SK-N-SH treated with all-trans-retinoic acid at 6 μM for 48 hours (cell line): ENCODE results near the gene KCTD1.

Source experiments
- ATAC-seq: fragments of 200-7000 bp; cut with Tn5 transposase; 3 replicates; pipeline ENCODE4 v1.9.1; 2020; ENCODE audit warnings: mild to moderate bottlenecking, moderate library complexity
- ARNTL ChIP-seq: fragments of 450-650 bp; formaldehyde crosslinking; IDR thresholded peaks from 2 replicates; pipeline ENCODE4 v1.5.0; 2020; ENCODE audit warnings: low read depth, mild to moderate bottlenecking, moderate library complexity, borderline replicate concordance
- BACH2 ChIP-seq: fragments of 250-450 bp; sonication (Bioruptor Pico); IDR thresholded peaks from 2 replicates; pipeline ENCODE4 v1.9.0; 2021; ENCODE audit warnings: mild to moderate bottlenecking, borderline replicate concordance
- CSDC2 ChIP-seq: fragments of 250-450 bp; sonication (Bioruptor Pico); IDR thresholded peaks from 2 replicates; pipeline ENCODE4 v1.5.0; 2020; ENCODE audit warnings: mild to moderate bottlenecking, moderate library complexity
- ESRRG ChIP-seq: fragments of 250-450 bp; sonication (Bioruptor Pico); IDR thresholded peaks from 2 replicates; pipeline ENCODE4 v1.6.1; 2021; ENCODE audit warnings: mild to moderate bottlenecking
- GLIS3 ChIP-seq: fragments of 250-450 bp; sonication (Bioruptor Pico); IDR thresholded peaks from 2 replicates; pipeline ENCODE4 v1.5.0; 2020; ENCODE audit warnings: mild to moderate bottlenecking, moderate library complexity
- ISL1 ChIP-seq: fragments of 250-450 bp; sonication (Bioruptor Pico); IDR thresholded peaks from 2 replicates; pipeline ENCODE4 v2.1.2; 2022; ENCODE audit warnings: mild to moderate bottlenecking, moderate library complexity
- OSR1 ChIP-seq: fragments of 250-450 bp; sonication (Bioruptor Pico); IDR thresholded peaks from 2 replicates; pipeline ENCODE4 v1.8.0; 2022; ENCODE audit warnings: moderate library complexity, mild to moderate bottlenecking, inconsistent platforms
- PATZ1 ChIP-seq: fragments of 250-450 bp; sonication (Bioruptor Pico); IDR thresholded peaks from 2 replicates; pipeline ENCODE4 v1.8.0; 2020; ENCODE audit warnings: mild to moderate bottlenecking, moderate library complexity, borderline replicate concordance
- PPARA ChIP-seq: fragments of 250-450 bp; sonication (Bioruptor Pico); IDR thresholded peaks from 2 replicates; pipeline ENCODE4 v1.5.0; 2020; ENCODE audit warnings: mild to moderate bottlenecking, borderline replicate concordance
- RARB ChIP-seq: fragments of 250-450 bp; sonication (Bioruptor Pico); IDR thresholded peaks from 2 replicates; pipeline ENCODE4 v1.8.0; 2021; ENCODE audit warnings: mild to moderate bottlenecking, moderate library complexity
- SNAI2 ChIP-seq: fragments of 250-450 bp; sonication (Bioruptor Pico); IDR thresholded peaks from 2 replicates; pipeline ENCODE4 v1.5.0; 2020; ENCODE audit warnings: mild to moderate bottlenecking, moderate library complexity
- TCF4 ChIP-seq: fragments of 250-450 bp; sonication (Bioruptor Pico); IDR thresholded peaks from 2 replicates; pipeline ENCODE4 v1.8.0; 2021; ENCODE audit warnings: mild to moderate bottlenecking, moderate library complexity, borderline replicate concordance
- TOX ChIP-seq: fragments of 250-450 bp; sonication (Bioruptor Pico); IDR thresholded peaks from 2 replicates; pipeline ENCODE4 v1.8.0; 2021; ENCODE audit warnings: mild to moderate bottlenecking, moderate library complexity, borderline replicate concordance
- ZC3H10 ChIP-seq: fragments of 250-450 bp; sonication (Bioruptor Pico); IDR thresholded peaks from 2 replicates; pipeline ENCODE4 v1.5.1; 2021; ENCODE audit warnings: mild to moderate bottlenecking, moderate library complexity
- ZFP3 ChIP-seq: fragments of 250-450 bp; sonication (Bioruptor Pico); IDR thresholded peaks from 2 replicates; pipeline ENCODE4 v1.5.0; 2020; ENCODE audit warnings: mild to moderate bottlenecking, moderate library complexity
- ZNF70 ChIP-seq: fragments of 450-650 bp; formaldehyde crosslinking; IDR thresholded peaks from 2 replicates; pipeline ENCODE4 v1.5.0; 2020; ENCODE audit warnings: mild to moderate bottlenecking, moderate library complexity
- ZNF8 ChIP-seq: fragments of 450-650 bp; formaldehyde crosslinking; IDR thresholded peaks from 2 replicates; pipeline ENCODE4 v1.5.0; 2020; ENCODE audit warnings: mild to moderate bottlenecking, moderate library complexity
- TF ChIP-seq, protein P1 (sequence below): fragments of 250-450 bp; sonication (Bioruptor Pico); IDR thresholded peaks from 2 replicates; pipeline ENCODE4 v1.8.0; 2021; ENCODE audit warnings: low read depth, mild to moderate bottlenecking, moderate library complexity, borderline replicate concordance
- TF ChIP-seq, protein P2 (sequence below): fragments of 250-450 bp; sonication (Bioruptor Pico); IDR thresholded peaks from 2 replicates; pipeline ENCODE4 v1.5.1; 2020; ENCODE audit warnings: low read depth, mild to moderate bottlenecking, moderate library complexity

The KCTD1 gene

DNA sequence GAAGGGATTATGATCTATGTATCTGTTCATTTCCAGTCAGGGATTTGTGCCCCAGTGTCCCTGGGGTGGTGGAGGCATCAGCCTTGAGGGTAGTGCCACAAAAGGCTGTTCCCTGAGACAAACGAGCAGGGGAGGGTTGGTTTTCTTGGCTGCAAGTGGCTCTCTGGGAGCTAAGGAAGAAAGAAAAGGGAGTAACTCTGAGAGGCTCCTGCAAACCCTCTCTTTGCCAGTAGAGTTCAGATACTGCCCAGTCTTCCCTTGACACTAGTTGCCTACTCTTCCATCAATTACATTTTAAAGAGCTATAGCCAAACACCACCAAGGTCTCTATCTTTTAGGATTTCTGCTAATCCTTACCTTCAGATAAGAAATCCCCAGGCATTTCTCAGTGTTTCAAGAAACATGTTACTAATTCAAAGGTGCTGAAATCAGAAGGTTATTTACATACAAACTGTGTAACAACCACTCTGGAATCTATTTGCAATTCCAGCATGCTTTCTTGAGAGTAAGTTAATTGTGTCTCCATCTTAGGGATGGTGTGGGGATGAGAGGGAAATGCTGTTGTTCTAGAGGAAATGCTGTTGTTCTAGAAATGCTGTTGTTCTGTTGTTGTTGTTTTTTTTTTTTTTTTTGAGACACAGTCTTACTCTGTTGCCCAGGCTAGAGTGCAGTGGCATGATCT is 18.7 kb upstream of the KCTD1 start:
- no peak; the same call in 2 of the 3 replicates for ATAC-seq
- TF ChIP-seq PPARA: no peak
- TF ChIP-seq OSR1: no peak
- TF ChIP-seq TCF4 (CRISPR knock-in tag): no peak
- no peak for TF ChIP-seq PATZ1 (CRISPR knock-in tag)
- no peak for TF ChIP-seq ISL1 (CRISPR knock-in tag)
- no peak for TF ChIP-seq ZNF8 (CRISPR knock-in tag)

DNA sequence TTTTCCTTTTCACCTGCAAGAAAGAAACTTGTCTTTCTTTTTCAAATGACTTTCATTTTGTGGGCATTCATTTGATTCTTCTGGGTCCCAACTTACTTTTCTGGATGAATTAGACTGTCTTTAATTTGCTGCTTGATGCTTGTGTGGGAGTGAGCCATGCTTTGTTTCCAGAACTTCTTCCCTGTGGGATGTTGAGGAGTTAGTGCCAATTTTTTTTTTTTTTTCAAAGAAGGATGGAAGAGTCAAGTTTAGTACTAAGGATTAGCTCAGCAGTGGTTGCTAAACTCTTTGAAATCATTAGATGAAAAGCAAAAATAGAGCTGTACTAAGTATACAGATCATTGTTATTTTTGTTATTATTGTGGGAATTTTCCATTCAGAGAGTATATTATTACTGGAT is 17.2 kb upstream of the KCTD1 start:
- ATAC-seq: no peak

DNA sequence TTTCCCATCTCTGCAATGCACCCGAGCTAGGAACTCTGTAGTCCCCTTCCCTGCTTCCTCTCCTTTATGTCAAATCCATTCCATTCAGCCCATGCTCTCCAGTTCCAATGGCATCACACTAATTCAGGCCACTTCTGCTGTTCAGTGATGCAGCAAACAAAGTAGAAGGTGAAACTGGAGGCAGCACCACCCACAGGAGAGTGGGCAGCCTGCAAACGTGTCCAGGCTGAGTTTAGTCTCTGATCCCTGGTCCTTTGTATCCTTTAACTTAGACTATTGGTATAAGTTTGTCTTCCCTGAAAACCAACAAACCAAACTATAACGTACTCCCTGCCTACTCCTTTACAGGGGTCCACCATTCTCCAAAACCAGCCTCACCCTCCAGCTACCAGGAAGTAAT is 14.7 kb upstream of the KCTD1 start:
- ATAC-seq: no peak
- TF ChIP-seq, protein P1, sequence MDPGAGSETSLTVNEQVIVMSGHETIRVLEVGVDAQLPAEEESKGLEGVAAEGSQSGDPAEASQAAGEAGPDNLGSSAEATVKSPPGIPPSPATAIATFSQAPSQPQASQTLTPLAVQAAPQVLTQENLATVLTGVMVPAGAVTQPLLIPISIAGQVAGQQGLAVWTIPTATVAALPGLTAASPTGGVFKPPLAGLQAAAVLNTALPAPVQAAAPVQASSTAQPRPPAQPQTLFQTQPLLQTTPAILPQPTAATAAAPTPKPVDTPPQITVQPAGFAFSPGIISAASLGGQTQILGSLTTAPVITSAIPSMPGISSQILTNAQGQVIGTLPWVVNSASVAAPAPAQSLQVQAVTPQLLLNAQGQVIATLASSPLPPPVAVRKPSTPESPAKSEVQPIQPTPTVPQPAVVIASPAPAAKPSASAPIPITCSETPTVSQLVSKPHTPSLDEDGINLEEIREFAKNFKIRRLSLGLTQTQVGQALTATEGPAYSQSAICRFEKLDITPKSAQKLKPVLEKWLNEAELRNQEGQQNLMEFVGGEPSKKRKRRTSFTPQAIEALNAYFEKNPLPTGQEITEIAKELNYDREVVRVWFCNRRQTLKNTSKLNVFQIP (CRISPR knock-in tag): no peak
- no peak for TF ChIP-seq GLIS3 (CRISPR knock-in tag)
- TF ChIP-seq ARNTL (CRISPR knock-in tag): no peak
- TF ChIP-seq ZNF8 (CRISPR knock-in tag): no peak
- no peak for TF ChIP-seq OSR1

More for the DNA sequence above, 17.2 kb upstream of the KCTD1 start:
- TF ChIP-seq, protein P2, sequence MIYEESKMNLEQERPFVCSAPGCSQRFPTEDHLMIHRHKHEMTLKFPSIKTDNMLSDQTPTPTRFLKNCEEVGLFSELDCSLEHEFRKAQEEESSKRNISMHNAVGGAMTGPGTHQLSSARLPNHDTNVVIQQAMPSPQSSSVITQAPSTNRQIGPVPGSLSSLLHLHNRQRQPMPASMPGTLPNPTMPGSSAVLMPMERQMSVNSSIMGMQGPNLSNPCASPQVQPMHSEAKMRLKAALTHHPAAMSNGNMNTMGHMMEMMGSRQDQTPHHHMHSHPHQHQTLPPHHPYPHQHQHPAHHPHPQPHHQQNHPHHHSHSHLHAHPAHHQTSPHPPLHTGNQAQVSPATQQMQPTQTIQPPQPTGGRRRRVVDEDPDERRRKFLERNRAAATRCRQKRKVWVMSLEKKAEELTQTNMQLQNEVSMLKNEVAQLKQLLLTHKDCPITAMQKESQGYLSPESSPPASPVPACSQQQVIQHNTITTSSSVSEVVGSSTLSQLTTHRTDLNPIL (CRISPR knock-in tag): no peak
- TF ChIP-seq CSDC2 (CRISPR knock-in tag): no peak
- no peak for TF ChIP-seq ZNF70 (CRISPR knock-in tag)
- no peak for TF ChIP-seq PATZ1 (CRISPR knock-in tag)
- TF ChIP-seq ZNF8 (CRISPR knock-in tag): no peak
- no peak for TF ChIP-seq RARB
- TF ChIP-seq, protein P1 (CRISPR knock-in tag): no peak
- TF ChIP-seq SNAI2 (CRISPR knock-in tag): no peak

GRCh38 chr18:26562568-26562967 is 14.2 kb upstream of the KCTD1 start:
- TF ChIP-seq SNAI2 (CRISPR knock-in tag) (no peak), GLIS3 (CRISPR knock-in tag) (no peak), ARNTL (CRISPR knock-in tag) (no peak), CSDC2 (CRISPR knock-in tag) (no peak), ZNF70 (CRISPR knock-in tag) (no peak), TOX (CRISPR knock-in tag) (no peak), ESRRG (no peak), ZC3H10 (CRISPR knock-in tag) (no peak), ZNF8 (CRISPR knock-in tag) (no peak)
- no peak for ATAC-seq

- no peak for ATAC-seq
- no peak for TF ChIP-seq ZFP3
- TF ChIP-seq GLIS3 (CRISPR knock-in tag): no peak
- TF ChIP-seq BACH2 (CRISPR knock-in tag): no peak
- TF ChIP-seq TOX (CRISPR knock-in tag): no peak
Measured at GRCh38 chr18:26561769-26562168, 13.4 kb upstream of the KCTD1 start.
